GM12878 (cell line): ENCODE data around the gene PAK5.

Experiments used
- E4F1 ChIP-seq: fragments of 450-650 bp; IDR thresholded peaks from 2 replicates; pipeline ENCODE4 v1.6.1; 2018; ENCODE audit warnings: borderline replicate concordance, mild to moderate bottlenecking; ENCODE audit not compliant: partially characterized antibody
- HDAC6 ChIP-seq: fragments of 200-600 bp; sonication (generic); IDR thresholded peaks from one replicate; pipeline ENCODE4 v1.8.0; 2017; ENCODE audit warnings: antibody characterized with exemption; ENCODE audit not compliant: unreplicated experiment
- POLR2A ChIP-seq: IDR thresholded peaks from 2 replicates; pipeline ENCODE4 v1.6.1; 2011; ENCODE audit warnings: low read depth, mild to moderate bottlenecking, low read length

GRCh38 chr20:9602847-9603183 is 236.1 kb downstream of the PAK5 start:
- TF ChIP-seq HDAC6 (no peak), POLR2A (no peak), E4F1 (no peak)
